Loucy (cell line): ENCODE results near the gene IGFBP6.
A peak's percentile ranks its signal among the peaks of the same experiment; 100 is the strongest.

Experiments used
- H2AFZ ChIP-seq: fragments of 200-600 bp; sonication (generic); 2 replicates; pipeline ENCODE4 v1.6.0; 2016; ENCODE audit warnings: antibody characterized with exemption, mild to moderate bottlenecking, low read length, moderate library complexity
- H3F3A ChIP-seq: fragments of 200-600 bp; 2 replicates; pipeline ENCODE4 v1.6.0; 2016; ENCODE audit warnings: antibody characterized with exemption, low read depth, mild to moderate bottlenecking
- H3K27me3 ChIP-seq: fragments of 200-600 bp; sonication (generic); 2 replicates; pipeline ENCODE4 v1.6.1; 2014; ENCODE audit warnings: low read length, mild to moderate bottlenecking; ENCODE audit not compliant: insufficient read depth, poor library complexity, severe bottlenecking
- H3K36me3 ChIP-seq: fragments of 200-600 bp; sonication (generic); 2 replicates; pipeline ENCODE4 v1.6.1; 2016; ENCODE audit warnings: low read length; ENCODE audit not compliant: insufficient read depth
- H3K4me1 ChIP-seq: fragments of 200-600 bp; sonication (generic); 2 replicates; pipeline ENCODE4 v1.5.1; 2014; ENCODE audit warnings: low read length, mild to moderate bottlenecking; ENCODE audit not compliant: insufficient read depth, poor library complexity, severe bottlenecking
- H3K4me2 ChIP-seq: fragments of 200-600 bp; sonication (generic); 2 replicates; pipeline ENCODE4 v1.6.0; 2014; ENCODE audit warnings: antibody characterized with exemption, low read length, low read depth, mild to moderate bottlenecking; ENCODE audit not compliant: poor library complexity, severe bottlenecking
- H3K4me3 ChIP-seq: fragments of 200-600 bp; sonication (generic); 2 replicates; pipeline ENCODE4 v1.5.1; 2014; ENCODE audit warnings: low read length, mild to moderate bottlenecking, mixed read lengths; ENCODE audit not compliant: poor library complexity, severe bottlenecking
- H3K79me2 ChIP-seq: fragments of 200-600 bp; sonication (generic); 2 replicates; pipeline ENCODE4 v1.6.1; 2014; ENCODE audit warnings: low read length; ENCODE audit not compliant: insufficient read depth
- H3K9ac ChIP-seq: fragments of 200-600 bp; sonication (generic); 2 replicates; pipeline ENCODE4 v1.6.0; 2014; ENCODE audit warnings: mild to moderate bottlenecking, low read depth, low read length, moderate library complexity; ENCODE audit not compliant: poor library complexity, severe bottlenecking
- H3K9me2 ChIP-seq: fragments of 200-600 bp; sonication (generic); replicated peaks from 2 replicates; pipeline ENCODE4 v1.6.1; 2016; ENCODE audit warnings: low read depth, low read length, mixed read lengths
- H3K9me3 ChIP-seq: fragments of 200-600 bp; sonication (generic); 2 replicates; pipeline ENCODE4 v1.6.1; 2014; ENCODE audit warnings: mild to moderate bottlenecking, antibody characterized with exemption, low read length, low read depth; ENCODE audit not compliant: insufficient read depth
- H4K20me1 ChIP-seq: fragments of 200-600 bp; sonication (generic); 2 replicates; pipeline ENCODE4 v1.6.0; 2014; ENCODE audit warnings: antibody characterized with exemption, low read length, mild to moderate bottlenecking; ENCODE audit not compliant: insufficient read depth, poor library complexity, severe bottlenecking
- EZH2phosphoT487 ChIP-seq: fragments of 200-600 bp; IDR thresholded peaks from 2 replicates; pipeline ENCODE4 v1.6.1; 2018; ENCODE audit warnings: antibody characterized with exemption, mild to moderate bottlenecking, moderate library complexity, borderline replicate concordance
- TF ChIP-seq, protein P1 (sequence below): fragments of 200-600 bp; sonication (generic); conservative IDR thresholded peaks from 2 replicates; pipeline ENCODE4 v1.5.1; 2014; ENCODE audit warnings: mild to moderate bottlenecking, antibody characterized with exemption, low read length

The IGFBP6 gene

DNA sequence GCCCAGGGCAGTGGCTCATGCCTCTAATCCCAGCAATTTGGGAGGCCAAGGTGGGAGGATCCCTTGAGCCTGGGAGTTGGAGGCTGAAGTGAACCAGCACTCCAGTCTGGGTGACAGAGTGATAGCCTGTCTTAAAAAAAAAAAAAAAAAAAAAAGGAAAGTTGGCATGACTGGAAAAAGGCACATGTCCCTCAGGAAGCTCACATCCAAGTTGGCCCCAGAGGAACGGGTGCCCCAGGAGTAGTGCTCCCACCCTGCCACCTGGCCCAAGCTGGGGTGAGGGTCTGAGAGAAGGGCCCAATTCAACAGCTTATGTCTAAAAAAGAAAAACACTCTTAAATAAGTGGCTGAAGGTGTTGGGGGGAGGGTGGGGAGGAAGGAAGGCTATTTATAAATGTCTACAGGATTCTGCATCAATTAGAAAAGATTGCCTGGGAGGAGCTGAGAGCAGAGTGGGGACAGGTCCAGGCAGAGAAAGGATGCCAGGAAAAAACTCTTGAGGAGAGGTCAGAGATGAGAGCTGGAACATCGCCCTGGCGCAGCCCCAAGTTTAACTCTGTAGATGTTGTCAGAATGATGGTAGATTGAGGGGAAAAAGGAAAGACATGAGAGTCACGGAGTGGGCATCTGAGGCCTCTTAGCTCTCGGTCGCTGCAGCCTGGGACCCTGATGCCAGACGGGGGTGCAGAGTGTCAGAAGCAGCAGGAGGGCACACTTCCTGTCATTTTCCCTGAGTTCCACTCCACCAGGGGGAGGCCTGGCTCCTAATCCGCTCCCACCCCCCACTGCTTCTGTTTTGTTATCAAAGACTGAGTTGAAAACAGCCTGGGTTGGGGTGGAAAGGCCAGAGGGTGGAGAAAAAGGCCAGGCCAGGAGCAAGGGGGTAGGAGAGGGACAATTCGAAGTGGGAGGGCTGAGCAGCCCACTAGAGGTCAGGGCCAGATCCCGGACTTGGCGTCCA lies 25.6 kb upstream of the IGFBP6 start:
- peak overlapping the region; percentile 13 for H3K4me2 ChIP-seq
- H3K4me3 ChIP-seq, result no peak overlapping the region
- TF ChIP-seq, protein P1, sequence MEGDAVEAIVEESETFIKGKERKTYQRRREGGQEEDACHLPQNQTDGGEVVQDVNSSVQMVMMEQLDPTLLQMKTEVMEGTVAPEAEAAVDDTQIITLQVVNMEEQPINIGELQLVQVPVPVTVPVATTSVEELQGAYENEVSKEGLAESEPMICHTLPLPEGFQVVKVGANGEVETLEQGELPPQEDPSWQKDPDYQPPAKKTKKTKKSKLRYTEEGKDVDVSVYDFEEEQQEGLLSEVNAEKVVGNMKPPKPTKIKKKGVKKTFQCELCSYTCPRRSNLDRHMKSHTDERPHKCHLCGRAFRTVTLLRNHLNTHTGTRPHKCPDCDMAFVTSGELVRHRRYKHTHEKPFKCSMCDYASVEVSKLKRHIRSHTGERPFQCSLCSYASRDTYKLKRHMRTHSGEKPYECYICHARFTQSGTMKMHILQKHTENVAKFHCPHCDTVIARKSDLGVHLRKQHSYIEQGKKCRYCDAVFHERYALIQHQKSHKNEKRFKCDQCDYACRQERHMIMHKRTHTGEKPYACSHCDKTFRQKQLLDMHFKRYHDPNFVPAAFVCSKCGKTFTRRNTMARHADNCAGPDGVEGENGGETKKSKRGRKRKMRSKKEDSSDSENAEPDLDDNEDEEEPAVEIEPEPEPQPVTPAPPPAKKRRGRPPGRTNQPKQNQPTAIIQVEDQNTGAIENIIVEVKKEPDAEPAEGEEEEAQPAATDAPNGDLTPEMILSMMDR, result no peak
- TF ChIP-seq EZH2phosphoT487, result no peak
- no peaks in the 10 kb centered on the region for H3K9me2 ChIP-seq
- H3K27me3 ChIP-seq, result no peaks in the 10 kb centered on the region
- no peaks in the 10 kb centered on the region for H3K9me3 ChIP-seq
- H3K36me3 ChIP-seq, result no peaks in the 10 kb centered on the region
- no peaks in the 10 kb centered on the region for H4K20me1 ChIP-seq
- H3K79me2 ChIP-seq, result no peaks in the 10 kb centered on the region
- H2AFZ ChIP-seq, result no peak overlapping the region
- H3F3A ChIP-seq, result no peaks in the 10 kb centered on the region
- peaks cover 20% of the 10 kb centered on the region for H3K4me1 ChIP-seq
- H3K9ac ChIP-seq, result peak overlapping the region; percentile 23

DNA sequence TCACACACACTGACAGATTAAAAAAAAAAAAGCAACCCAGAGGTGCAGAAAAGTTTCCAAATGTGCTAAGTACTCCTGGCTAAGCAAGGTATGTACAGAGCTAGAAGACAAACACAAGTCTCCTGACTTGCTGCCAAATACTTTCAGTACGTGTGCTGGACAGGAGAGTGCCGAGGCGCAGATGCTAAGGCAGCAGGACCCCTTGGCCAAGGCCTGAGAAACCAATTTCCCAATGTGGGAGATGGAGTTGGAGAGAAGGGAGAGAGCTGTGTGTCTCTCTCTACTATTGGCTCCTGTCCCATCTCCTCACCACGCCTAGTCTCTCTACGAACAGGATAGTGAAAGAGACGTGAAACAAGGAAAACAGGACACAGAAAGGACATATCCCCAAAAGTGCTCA lies 23.6 kb upstream of the IGFBP6 start:
- H3K4me2 ChIP-seq, result no peak overlapping the region

DNA sequence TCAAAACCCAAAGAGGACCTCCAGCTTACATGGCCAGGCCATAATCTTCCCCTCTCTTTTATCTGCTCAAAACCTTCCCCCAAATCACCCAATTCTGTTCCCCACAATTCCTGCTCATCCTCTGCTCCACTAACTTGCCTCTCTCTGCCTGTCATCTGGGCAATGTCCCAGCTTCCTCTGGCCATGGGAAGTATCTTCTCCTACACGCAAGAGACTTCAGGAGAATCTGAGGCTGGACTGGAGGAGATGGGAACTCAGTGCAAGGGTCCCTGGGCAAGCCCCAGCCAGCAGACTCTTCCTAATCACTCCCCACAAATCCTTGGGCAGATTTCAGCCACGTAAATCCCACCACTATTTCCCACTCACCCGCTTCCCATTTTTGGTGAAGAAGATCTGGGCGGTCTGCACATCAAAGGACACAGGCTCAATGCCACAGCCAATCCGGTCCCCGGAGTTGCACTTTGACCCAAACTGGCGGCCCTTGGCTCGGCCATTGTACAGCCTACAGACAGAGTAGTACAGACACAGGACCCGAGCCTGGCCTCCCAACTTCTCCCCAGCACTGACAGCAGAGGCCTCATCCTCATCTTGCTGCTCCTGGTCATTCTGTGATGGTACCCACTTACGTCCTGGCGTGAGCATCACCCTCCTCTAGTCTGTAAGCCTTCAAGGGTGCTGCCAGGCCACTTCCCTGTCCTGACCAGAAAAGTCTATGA lies 23.0 kb upstream of the IGFBP6 start:
- Histone ChIP-seq H3K9me3 (no peaks in the 10 kb centered on the region), H3K79me2 (peaks cover 6% of the 10 kb centered on the region; the same call in 1 of the 2 replicates), H3K4me2 (no peak overlapping the region), H3K36me3 (no peaks in the 10 kb centered on the region), H3F3A (no peaks in the 10 kb centered on the region), H4K20me1 (no peaks in the 10 kb centered on the region), H3K4me3 (no peak overlapping the region), H2AFZ (no peak overlapping the region), H3K4me1 (peaks cover 37% of the 10 kb centered on the region), H3K9me2 (no peaks in the 10 kb centered on the region), H3K9ac (no peak overlapping the region), H3K27me3 (no peaks in the 10 kb centered on the region)
- TF ChIP-seq, protein P1, result no peak
- no peak for TF ChIP-seq EZH2phosphoT487

More for the DNA sequence above, 23.6 kb upstream of the IGFBP6 start:
- no peak overlapping the region for H2AFZ ChIP-seq
- no peaks in the 10 kb centered on the region for H3K9me2 ChIP-seq
- H3K9ac ChIP-seq, result no peak overlapping the region
- no peaks in the 10 kb centered on the region for H3F3A ChIP-seq
- H3K79me2 ChIP-seq, result peaks cover 6% of the 10 kb centered on the region; the same call in 1 of the 2 replicates
- H3K4me1 ChIP-seq, result peaks cover 37% of the 10 kb centered on the region
- no peaks in the 10 kb centered on the region for H4K20me1 ChIP-seq
- no peaks in the 10 kb centered on the region for H3K36me3 ChIP-seq
- H3K9me3 ChIP-seq, result no peaks in the 10 kb centered on the region
- TF ChIP-seq EZH2phosphoT487, result no peak
- no peak overlapping the region for H3K4me3 ChIP-seq
- H3K27me3 ChIP-seq, result no peaks in the 10 kb centered on the region
